Heart left ventricle (tissue), 16 donors: ENCODE measurements around the gene SSU72. TPM values are rescaled to one million over a fixed set of nuclear protein-coding genes. Genes with fewer than 3 reads are reported as not detected.

ENCODE experiments used
- ATAC-seq, 4 donors: fragments of 200-7000 bp; cut with Tn5 transposase; one replicate each; pipeline ENCODE4 v1.9.1; 2020 to 2022; ENCODE audit warnings: moderate library complexity in 4 of 4, mild to moderate bottlenecking in 3 of 4, moderate number of reproducible peaks in 1 of 4
- DNase-seq, 5 donors: peaks; one replicate each; pipeline ENCODE4 v3.0.0-alpha.2; 2020
- H3K27ac ChIP-seq, 12 donors: fragments of 200-600 bp; sonication (generic) in 4 of 12; one replicate each; pipeline versions ENCODE4 v1.5.0 to v1.8.0; 2016 to 2022; ENCODE audit warnings: mild to moderate bottlenecking in 2 of 12
- H3K27me3 ChIP-seq, 9 donors: fragments of 200-600 bp; sonication (generic) in 2 of 9; one replicate each; pipeline versions ENCODE4 v1.5.1 to v1.8.0; 2016 to 2022; ENCODE audit warnings: mild to moderate bottlenecking in 3 of 9
- H3K36me3 ChIP-seq, 9 donors: fragments of 200-600 bp; sonication (generic) in 2 of 9; one replicate each; pipeline versions ENCODE4 v1.5.0 to v1.8.0; 2018 to 2022; ENCODE audit warnings: mild to moderate bottlenecking in 2 of 9
- H3K4me1 ChIP-seq, 12 donors: fragments of 200-600 bp; sonication (generic) in 4 of 12; one replicate each; pipeline versions ENCODE4 v1.5.0 to v1.8.0; 2016 to 2022; ENCODE audit warnings: mild to moderate bottlenecking in 3 of 12
- H3K4me3 ChIP-seq, 12 donors: fragments of 200-600 bp; sonication (generic) in 4 of 12; one replicate each; pipeline versions ENCODE4 v1.5.0 to v1.8.0; 2017 to 2022; ENCODE audit warnings: mild to moderate bottlenecking in 9 of 12, moderate library complexity in 4 of 12
- H3K9me3 ChIP-seq, 12 donors: fragments of 200-600 bp; sonication (generic) in 4 of 12; one replicate each; pipeline versions ENCODE4 v1.5.0 to v1.8.0; 2016 to 2022; ENCODE audit warnings: mild to moderate bottlenecking in 1 of 12
- POLR2A ChIP-seq, 2 donors: fragments of 450-650 bp; IDR thresholded peaks; one replicate each; pipeline ENCODE4 v1.6.1; 2017; ENCODE audit warnings: antibody characterized with exemption in 2 of 2, mild to moderate bottlenecking in 2 of 2, moderate library complexity in 2 of 2
- WGBS, 4 donors: extraction: QIAGEN DNeasy Blood & Tissue Kit in 2 of 4; methylation state at CpG; one replicate each; pipeline versions ENCODE4 v1.1.5 to v1.1.7; 2013 to 2018; 5-methylcytosine and 5-hydroxymethylcytosine counted together
- intact Hi-C, 10 donors: fragments of 100-400 bp; cut with DNase I; formaldehyde crosslinking; loops; one replicate each; pipeline versions ENCODE4 v1.11.1 to v1.14.2; 2022
- polyA plus RNA-seq, 2 donors: library from polyadenylated mRNA; stranded (reverse); fragments of 200-250 nt; gene quantifications; one replicate each; pipeline ENCODE4 v1.2.3, GENCODE V29; 2013
- total RNA-seq, 9 donors: library from RNA; depleted of rRNA in 2 of 9; stranded (reverse); fragments of >200 nt in 2 of 9; fragmentation: NEBNext Ultra II Directional in 3 of 9; extraction: Animal tissue kit (Norgen Biotek cat#: 25700) in 3 of 9; gene quantifications; one replicate each; pipeline versions ENCODE4 v1.1.0 to v1.2.4, GENCODE V29; 2016 to 2023
- TF ChIP-seq, protein P1 (sequence below), 12 donors: fragments of 200-600 bp; sonication (generic) in 4 of 12; IDR thresholded peaks; one replicate each; pipeline versions ENCODE4 v1.5.0 to v1.8.0; 2018 to 2022; ENCODE audit warnings: antibody characterized with exemption in 12 of 12, mild to moderate bottlenecking in 5 of 12
- donor health status: ischemic (EF 13 %, LVEDD 7.1; RV severe dilation, severe dysfunction).
- donor health status: healthy with polysubstance abuse.
- donor health status: DM: no; HTN: yes; CAD: no.
- donor health status: DM: no; HTN: no; CAD: no.
- donor health status: ischemic (EF 25% LVEDD 6.9; RV normal size, moderate dysfunction).
- donor health status: ischemic (EF 25% LVEDD 5.7; RV mildly dilated, moderate dysfunction).
- donor health status: healthy.
- donor health status: DM: yes; HTN: yes; CAD: no.
- donor health status: ischemic (EF 35%, LVEDD 5.7; RV mildly dilated, moderate dysfunction).
- donor health status: nonischemic (EF 11% LVEDD 7.7; RV severe dilation, severe dysfunction).
- donor health status: DM: yes; HTN: yes; CAD: no.
- donor health status: PGD.
- donor health status: ischemic (EF 29% LVEDD 5.4; RV normal size, mild dysfunction).
- donor health status: nonischemic (EF 23%, LVEDD 6.1; RV moderate dilation, normal function).

Gene SSU72
- total and polyA plus RNA-seq, 11 donors = 76.3 to 160 (median 111) TPM

GRCh38 chr1:1606232-1606631 is 31.6 kb upstream of the SSU72 start:
- DNase-seq = peak in 1 of 5 donors; percentile 13
- Histone ChIP-seq H3K4me3 (no peak overlapping the region), H3K9me3 (no peaks in the 10 kb centered on the region), H3K27me3 (peaks cover 0 to 19% (median 5%) of the 10 kb centered on the region in 9 donors), H3K4me1 (peaks cover 0 to 6% (median 0%) of the 10 kb centered on the region in 12 donors), H3K27ac (no peak overlapping the region), H3K36me3 (no peaks in the 10 kb centered on the region)
- no peak for TF ChIP-seq POLR2A (IDR thresholded peaks at IDR 0.05)
- TF ChIP-seq, protein P1, sequence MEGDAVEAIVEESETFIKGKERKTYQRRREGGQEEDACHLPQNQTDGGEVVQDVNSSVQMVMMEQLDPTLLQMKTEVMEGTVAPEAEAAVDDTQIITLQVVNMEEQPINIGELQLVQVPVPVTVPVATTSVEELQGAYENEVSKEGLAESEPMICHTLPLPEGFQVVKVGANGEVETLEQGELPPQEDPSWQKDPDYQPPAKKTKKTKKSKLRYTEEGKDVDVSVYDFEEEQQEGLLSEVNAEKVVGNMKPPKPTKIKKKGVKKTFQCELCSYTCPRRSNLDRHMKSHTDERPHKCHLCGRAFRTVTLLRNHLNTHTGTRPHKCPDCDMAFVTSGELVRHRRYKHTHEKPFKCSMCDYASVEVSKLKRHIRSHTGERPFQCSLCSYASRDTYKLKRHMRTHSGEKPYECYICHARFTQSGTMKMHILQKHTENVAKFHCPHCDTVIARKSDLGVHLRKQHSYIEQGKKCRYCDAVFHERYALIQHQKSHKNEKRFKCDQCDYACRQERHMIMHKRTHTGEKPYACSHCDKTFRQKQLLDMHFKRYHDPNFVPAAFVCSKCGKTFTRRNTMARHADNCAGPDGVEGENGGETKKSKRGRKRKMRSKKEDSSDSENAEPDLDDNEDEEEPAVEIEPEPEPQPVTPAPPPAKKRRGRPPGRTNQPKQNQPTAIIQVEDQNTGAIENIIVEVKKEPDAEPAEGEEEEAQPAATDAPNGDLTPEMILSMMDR (IDR thresholded peaks at IDR 0.05) = no peak
- intact Hi-C loops = no loop called here
- ATAC-seq = no peak
- 82 to 91% (median 86%) methylated on average over 7 to 13 of the region's 13 CpGs for WGBS, 4 donors

DNA sequence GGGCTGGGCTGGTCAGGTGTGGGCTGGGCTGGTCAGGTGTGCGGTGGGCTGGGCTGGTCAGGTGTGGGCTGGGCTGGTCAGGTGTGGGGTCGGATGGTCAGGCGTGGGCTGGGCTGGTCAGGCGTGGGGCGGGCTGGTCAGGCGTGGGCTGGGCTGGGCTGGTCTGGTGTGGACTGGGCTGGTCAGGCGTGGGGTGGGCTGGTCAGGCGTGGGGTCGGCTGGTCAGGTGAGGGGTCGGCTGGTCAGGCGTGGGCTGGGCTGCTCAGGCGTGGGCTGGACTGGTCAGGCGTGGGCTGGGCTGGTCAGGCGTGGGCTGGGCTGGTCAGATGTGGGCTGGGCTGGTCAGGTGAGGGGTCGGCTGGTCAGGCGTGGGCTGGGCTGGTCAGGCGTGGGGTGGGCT is 31.1 kb upstream of the SSU72 start:
- WGBS, 4 donors = 91 to 94% (median 92%) methylated on average over 17 of the region's 17 CpGs
- TF ChIP-seq, protein P1 (IDR thresholded peaks at IDR 0.05) = no peak
- TF ChIP-seq POLR2A (IDR thresholded peaks at IDR 0.05) = no peak
- Histone ChIP-seq H3K9me3 (no peaks in the 10 kb centered on the region), H3K36me3 (no peaks in the 10 kb centered on the region), H3K4me1 (peaks cover 0 to 8% (median 0%) of the 10 kb centered on the region in 12 donors), H3K27me3 (peaks cover 0 to 24% (median 9%) of the 10 kb centered on the region in 9 donors), H3K27ac (no peak overlapping the region), H3K4me3 (no peak overlapping the region)
- ATAC-seq (no peak), DNase-seq (no peak)
- intact Hi-C loops = no loop called here

DNA sequence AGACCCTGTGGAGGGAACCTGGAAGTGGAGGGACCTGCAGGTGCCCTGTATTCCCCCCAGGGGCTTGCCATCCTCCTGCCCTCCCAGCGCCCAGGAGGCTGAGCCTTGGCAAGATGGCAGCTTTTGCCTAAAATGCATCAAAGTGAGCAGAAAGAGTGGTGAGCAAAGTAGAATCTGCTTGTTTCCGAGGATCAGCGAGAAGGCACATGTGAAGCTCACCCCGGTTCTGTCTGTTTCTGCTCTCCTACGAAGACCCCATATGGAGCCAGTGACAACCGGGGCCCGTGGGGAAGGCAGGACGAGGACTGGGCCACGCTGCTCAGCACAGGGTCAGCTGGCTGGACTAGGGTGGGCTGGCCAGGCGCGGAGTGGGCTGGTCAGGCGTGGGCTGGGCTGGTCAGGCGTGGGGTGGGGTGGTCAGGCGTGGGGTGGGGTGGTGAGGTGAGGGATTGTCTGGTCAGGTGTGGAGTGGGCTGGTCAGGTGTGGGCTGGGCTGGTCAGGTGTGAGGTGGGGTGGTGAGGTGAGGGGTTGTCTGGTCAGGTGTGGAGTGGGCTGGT is 30.4 kb upstream of the SSU72 start:
- intact Hi-C loops = no loop called here
- WGBS, 4 donors = 68 to 76% (median 74%) methylated on average over 12 to 14 of the region's 14 CpGs
- Histone ChIP-seq H3K36me3 (no peaks in the 10 kb centered on the region), H3K4me3 (no peak overlapping the region), H3K4me1 (peaks cover 0 to 14% (median 4%) of the 10 kb centered on the region in 12 donors), H3K9me3 (no peaks in the 10 kb centered on the region), H3K27ac (no peak overlapping the region), H3K27me3 (peaks cover 0 to 30% (median 15%) of the 10 kb centered on the region in 9 donors)
- ATAC-seq (no peak), DNase-seq (no peak)
- TF ChIP-seq, protein P1 (IDR thresholded peaks at IDR 0.05) = no peak
- TF ChIP-seq POLR2A (IDR thresholded peaks at IDR 0.05) = no peak

DNA sequence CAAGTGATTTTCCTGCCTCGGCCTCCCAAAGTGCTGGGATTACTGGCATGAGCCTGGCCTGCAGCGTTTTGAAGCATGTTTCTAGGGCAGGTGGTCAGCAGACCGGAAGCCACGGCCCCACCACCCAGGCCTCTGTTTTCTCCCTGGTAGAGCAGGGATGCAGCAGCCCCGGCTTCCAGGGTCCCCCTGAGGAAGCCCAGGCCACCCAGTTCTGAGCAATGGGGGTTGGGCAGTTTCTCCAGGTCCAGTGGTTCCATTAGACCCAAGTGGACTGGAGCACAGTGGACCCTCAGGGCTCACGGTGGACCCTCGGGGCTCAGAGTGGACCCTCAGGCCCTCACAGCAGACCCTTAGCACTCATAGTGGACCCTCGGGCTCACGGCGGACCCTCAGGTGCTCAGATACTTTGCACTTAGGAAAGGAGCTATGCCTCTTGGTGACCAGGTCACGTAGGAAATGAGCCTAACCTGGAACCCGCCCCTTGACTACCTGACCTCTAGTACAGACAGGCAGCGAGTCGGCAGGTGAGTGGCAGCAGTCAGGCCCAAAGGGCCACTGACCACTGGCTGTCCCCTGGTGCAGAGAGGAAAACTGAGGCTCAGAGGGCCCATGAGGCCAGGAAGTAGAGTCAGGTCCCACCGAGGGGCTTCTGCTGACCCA is 29.8 kb upstream of the SSU72 start:
- peaks cover 0 to 14% (median 4%) of the 10 kb centered on the region in 12 donors for H3K4me1 ChIP-seq
- ATAC-seq (no peak), DNase-seq (peak in 1 of 5 donors; percentile 19)
- TF ChIP-seq POLR2A (IDR thresholded peaks at IDR 0.05) = no peak
- TF ChIP-seq, protein P1 (IDR thresholded peaks at IDR 0.05) = no peak
- H3K27ac ChIP-seq = no peak overlapping the region
- no peak overlapping the region for H3K4me3 ChIP-seq
- 81 to 84% (median 83%) methylated on average over 9 to 15 of the region's 15 CpGs for WGBS, 4 donors
- intact Hi-C loops = no loop called here
- peaks cover 0 to 31% (median 15%) of the 10 kb centered on the region in 9 donors for H3K27me3 ChIP-seq
- no peaks in the 10 kb centered on the region for H3K36me3 ChIP-seq
- no peaks in the 10 kb centered on the region for H3K9me3 ChIP-seq
